Measurements from ENCODE around the gene CENPX. TPM values are rescaled to one million over a fixed set of nuclear protein-coding genes. Genes with fewer than 3 reads are reported as not detected.

The CENPX gene
- total RNA-seq, 2 experiments from 2014 or later, result 57.3 to 73.0 TPM

DNA sequence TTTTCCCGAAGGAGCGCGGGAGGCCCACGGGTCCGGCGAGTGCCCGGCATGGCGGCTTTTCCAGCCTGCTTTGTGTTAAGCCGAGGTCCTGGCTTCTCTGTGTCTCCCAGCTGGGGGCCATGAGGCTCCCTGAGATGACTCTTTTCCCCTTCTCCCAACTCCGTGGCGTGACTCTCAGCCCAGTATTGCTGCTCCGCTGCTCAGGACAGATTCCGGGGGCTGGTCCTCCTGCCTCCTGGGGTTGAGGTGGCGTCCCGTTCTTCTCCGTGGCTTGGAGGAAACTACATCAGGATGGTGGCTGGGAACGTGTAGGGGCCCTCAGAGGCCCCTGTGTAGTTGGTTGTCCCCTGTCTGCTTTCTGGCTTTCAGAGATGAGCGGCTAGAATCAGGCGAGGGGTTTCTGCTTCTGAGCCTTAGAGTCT is 30.0 kb upstream of the CENPX start:
- ChIA-PET CTCF (interaction anchor here (0.9 to 2.6 kb wide), 4 partner anchors 12 to 93 kb away, joined by 3 to 7 read pairs (median 4); partner anchors contain the start of gene DCXR), POLR2A (interaction anchor here (0.6 kb wide), 1 partner anchor 15 kb away, joined by 3 read pairs; the partner anchor contains the start of gene DCXR)
- Mint-ChIP-seq H3K9me3 (no peaks in the 10 kb centered on the region), H3K4me1 (peaks cover 23% of the 10 kb centered on the region), H3K27ac (peak overlapping the region; percentile 69), H3K36me3 (ENCODE audit: low read depth) (peaks cover 3% of the 10 kb centered on the region), H3K4me3 (peak overlapping the region; percentile 83), H3K27me3 (no peaks in the 10 kb centered on the region)
- DNase-seq, result no peak

DNA sequence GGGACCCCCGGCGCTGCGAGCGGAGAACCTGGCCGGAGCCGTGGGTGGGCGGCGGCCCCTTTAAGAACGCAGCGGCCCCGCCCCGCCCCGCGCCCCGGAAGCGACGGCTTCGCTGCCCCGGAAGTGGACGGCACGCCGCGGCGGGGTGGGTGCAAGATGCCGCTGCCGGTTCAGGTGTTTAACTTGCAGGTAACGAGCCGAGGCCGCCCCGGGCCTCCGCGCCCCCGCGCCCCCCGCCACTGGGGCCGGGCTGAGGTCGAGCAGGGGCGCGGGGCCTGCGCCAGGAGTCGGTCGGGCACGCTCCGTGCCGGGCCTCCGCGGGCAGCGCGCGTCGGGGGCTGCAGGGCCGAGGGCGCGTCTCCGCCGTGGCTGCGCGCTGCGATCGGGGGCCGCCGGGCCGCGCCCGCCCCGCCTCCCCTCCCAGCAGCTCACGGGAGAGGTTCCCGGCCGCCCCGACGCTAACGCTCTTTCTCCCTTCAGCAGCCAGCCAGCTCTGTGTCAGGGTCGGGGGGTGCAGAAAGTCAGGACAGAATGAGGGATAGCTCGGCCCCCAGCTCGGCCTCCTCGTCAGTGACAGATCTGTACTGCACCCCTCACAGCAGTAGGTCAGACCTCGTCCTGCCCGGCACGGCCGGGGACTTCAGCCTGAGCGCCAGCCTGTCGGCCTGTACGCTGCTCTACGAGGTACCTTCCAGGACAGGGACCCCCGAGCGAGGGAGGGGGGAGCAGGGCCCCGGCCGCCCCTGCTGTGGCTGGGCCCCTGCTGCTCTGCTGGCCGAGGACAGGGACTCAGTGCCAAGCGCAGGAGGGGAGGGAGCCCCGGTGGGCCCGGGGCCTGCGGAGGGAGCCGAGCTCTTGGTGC is 29.3 kb upstream of the CENPX start, which contains the start of the genes GPS1 and RFNG:
GPS1 (plus strand) TSS at position 123 of the 862 bp plus-strand sequence; CDS start at position 157, 34 bp downstream.
RFNG (minus strand) TSS at position 36 of the 862 bp plus-strand sequence. CDS start 45 bp downstream, outside the sequence.
- peaks cover 23% of the 10 kb centered on the region for H3K4me1 Mint-ChIP-seq
- peak; percentile 84 for DNase-seq
- peak within 1 kb of the TSS; percentile 93 for H3K27ac Mint-ChIP-seq
- ChIA-PET POLR2A (interaction anchor here (0.6 kb wide), 1 partner anchor 14 kb away, joined by 3 read pairs; the partner anchor contains the start of gene DCXR), CTCF (interaction anchor here (0.9 to 2.6 kb wide), 4 partner anchors 12 to 93 kb away, joined by 3 to 7 read pairs (median 4); partner anchors contain the start of gene DCXR)
- no peaks in the 10 kb centered on the region for H3K27me3 Mint-ChIP-seq
- peak within 1 kb of the TSS; percentile 83 for H3K4me3 Mint-ChIP-seq
- no peaks in the 10 kb centered on the region for H3K9me3 Mint-ChIP-seq
- peaks cover 5% of the 10 kb centered on the region for H3K36me3 Mint-ChIP-seq (ENCODE audit: low read depth)

DNA sequence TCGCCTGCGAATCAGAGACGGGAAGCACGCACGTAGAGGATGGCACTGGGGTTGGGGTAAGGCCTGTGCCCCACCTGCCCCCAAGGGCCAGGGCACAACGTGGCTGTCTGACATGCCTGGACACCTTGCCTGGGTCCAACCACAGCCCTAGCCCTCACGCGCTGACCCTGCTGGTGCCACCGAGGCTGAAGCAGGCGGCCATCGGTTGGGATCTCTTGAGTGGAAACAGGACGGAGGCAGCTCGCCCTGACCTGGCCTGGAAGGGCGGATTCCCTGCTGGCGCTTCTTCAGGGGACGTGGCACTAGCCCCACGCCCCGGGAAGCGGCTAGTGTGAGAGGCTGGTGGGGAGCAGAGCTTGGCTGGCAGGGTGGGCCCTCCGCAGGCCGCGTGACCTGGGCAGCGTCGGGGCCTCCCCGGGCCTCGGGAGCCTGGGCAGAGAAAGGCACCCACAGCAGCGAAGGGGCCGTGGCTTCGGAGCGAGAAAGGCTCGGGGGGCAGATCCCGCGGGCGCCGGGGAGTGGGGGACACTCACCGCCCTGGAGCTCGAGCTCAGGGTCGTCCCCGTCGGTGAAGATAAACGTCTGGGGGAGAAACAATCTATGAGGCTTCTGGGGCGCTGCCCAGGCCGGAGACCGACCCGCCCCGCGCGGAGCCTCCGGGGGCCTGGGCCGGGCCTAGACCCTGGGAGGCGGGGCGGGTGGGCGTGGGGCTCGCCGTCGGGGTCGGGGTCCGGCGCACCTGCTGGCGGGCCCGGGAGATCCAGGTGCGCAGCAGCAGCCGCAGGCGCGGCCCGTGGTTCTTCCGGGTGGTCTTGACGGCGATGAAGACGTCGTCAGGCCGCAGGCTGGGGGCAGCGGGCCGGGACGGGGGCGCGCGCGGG is 28.3 kb upstream of the CENPX start:
- H3K9me3 Mint-ChIP-seq, result no peaks in the 10 kb centered on the region
- H3K27ac Mint-ChIP-seq, result peak overlapping the region; percentile 93
- ChIA-PET CTCF (interaction anchor here (0.5 to 2.3 kb wide), 6 partner anchors 10 to 135 kb away, joined by 3 to 14 read pairs (median 4); partner anchors contain the start of gene DCXR), POLR2A (no interaction called here)
- no peaks in the 10 kb centered on the region for H3K27me3 Mint-ChIP-seq
- H3K4me1 Mint-ChIP-seq, result peaks cover 23% of the 10 kb centered on the region
- DNase-seq, result no peak
- peaks cover 5% of the 10 kb centered on the region for H3K36me3 Mint-ChIP-seq (ENCODE audit: low read depth)
- H3K4me3 Mint-ChIP-seq, result peak overlapping the region; percentile 82

GRCh38 chr17:82050152-82050760 is 27.6 kb upstream of the CENPX start:
- ChIA-PET POLR2A (no interaction called here), CTCF (interaction anchor here (0.5 to 2.3 kb wide), 5 partner anchors 9 to 135 kb away, joined by 3 to 14 read pairs (median 4); partner anchors contain the start of gene DCXR)
- H3K36me3 Mint-ChIP-seq (ENCODE audit: low read depth), result peaks cover 5% of the 10 kb centered on the region
- H3K4me3 Mint-ChIP-seq, result peak overlapping the region; percentile 82
- no peaks in the 10 kb centered on the region for H3K27me3 Mint-ChIP-seq
- DNase-seq, result no peak
- H3K9me3 Mint-ChIP-seq, result no peaks in the 10 kb centered on the region
- peaks cover 23% of the 10 kb centered on the region for H3K4me1 Mint-ChIP-seq
- H3K27ac Mint-ChIP-seq, result peak overlapping the region; percentile 93

DNA sequence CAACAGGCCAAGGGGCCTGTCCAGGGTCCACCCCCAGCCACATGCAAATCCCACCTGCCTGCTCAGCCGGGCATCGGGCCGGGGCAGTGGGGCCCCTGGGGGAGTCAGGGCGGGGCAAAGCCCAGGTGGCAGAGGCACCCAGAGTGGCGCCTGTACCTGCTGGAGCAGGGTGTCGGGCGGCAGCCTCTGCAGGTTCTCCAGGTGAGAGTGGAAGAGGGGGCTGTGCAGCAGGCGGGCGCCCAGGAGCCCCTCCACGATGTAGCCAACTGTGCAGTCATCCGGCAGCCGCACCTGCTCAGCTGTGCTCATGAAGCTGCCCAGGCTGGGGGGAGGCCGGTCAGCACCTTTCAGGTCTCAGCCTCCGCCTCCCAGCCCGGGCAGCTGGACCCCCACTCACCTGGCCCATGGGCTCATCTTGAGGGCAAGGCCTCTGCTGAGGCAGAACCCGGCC is 26.9 kb upstream of the CENPX start:
- no peak for DNase-seq
- Mint-ChIP-seq H3K27ac (no peak overlapping the region), H3K4me1 (peaks cover 23% of the 10 kb centered on the region), H3K27me3 (no peaks in the 10 kb centered on the region), H3K9me3 (no peaks in the 10 kb centered on the region), H3K4me3 (no peak overlapping the region), H3K36me3 (ENCODE audit: low read depth) (peaks cover 3% of the 10 kb centered on the region)
- ChIA-PET CTCF (interaction anchor here (1.5 to 2.3 kb wide), 3 partner anchors 9 to 19 kb away, joined by 4 to 14 read pairs (median 7); partner anchors contain the start of gene DCXR), POLR2A (no interaction called here)

- H3K9me3 Mint-ChIP-seq, result no peaks in the 10 kb centered on the region
- no peak overlapping the region for H3K4me3 Mint-ChIP-seq
- CTCF ChIA-PET, result interaction anchor here (2.3 kb wide), 1 partner anchor 11 kb away, joined by 14 read pairs; the partner anchor contains the start of gene DCXR
- peaks cover 3% of the 10 kb centered on the region for H3K36me3 Mint-ChIP-seq (ENCODE audit: low read depth)
- H3K27me3 Mint-ChIP-seq, result no peaks in the 10 kb centered on the region
- peaks cover 23% of the 10 kb centered on the region for H3K4me1 Mint-ChIP-seq
- POLR2A ChIA-PET, result no interaction called here
- no peak for DNase-seq
- no peak overlapping the region for H3K27ac Mint-ChIP-seq
Measured at GRCh38 chr17:82049106-82049505, 26.4 kb upstream of the CENPX start.

- no peak overlapping the region for H3K4me3 Mint-ChIP-seq
- H3K27me3 Mint-ChIP-seq, result no peaks in the 10 kb centered on the region
- CTCF ChIA-PET, result interaction anchor here (0.9 kb wide), 1 partner anchor 11 kb away, joined by 4 read pairs; the partner anchor contains the start of gene DCXR
- peaks cover 21% of the 10 kb centered on the region for H3K4me1 Mint-ChIP-seq
- H3K36me3 Mint-ChIP-seq (ENCODE audit: low read depth), result peaks cover 3% of the 10 kb centered on the region
- no peak for DNase-seq
- H3K27ac Mint-ChIP-seq, result no peak overlapping the region
- POLR2A ChIA-PET, result no interaction called here
- no peaks in the 10 kb centered on the region for H3K9me3 Mint-ChIP-seq
Measured at GRCh38 chr17:82048571-82048971, 25.9 kb upstream of the CENPX start.

DNA sequence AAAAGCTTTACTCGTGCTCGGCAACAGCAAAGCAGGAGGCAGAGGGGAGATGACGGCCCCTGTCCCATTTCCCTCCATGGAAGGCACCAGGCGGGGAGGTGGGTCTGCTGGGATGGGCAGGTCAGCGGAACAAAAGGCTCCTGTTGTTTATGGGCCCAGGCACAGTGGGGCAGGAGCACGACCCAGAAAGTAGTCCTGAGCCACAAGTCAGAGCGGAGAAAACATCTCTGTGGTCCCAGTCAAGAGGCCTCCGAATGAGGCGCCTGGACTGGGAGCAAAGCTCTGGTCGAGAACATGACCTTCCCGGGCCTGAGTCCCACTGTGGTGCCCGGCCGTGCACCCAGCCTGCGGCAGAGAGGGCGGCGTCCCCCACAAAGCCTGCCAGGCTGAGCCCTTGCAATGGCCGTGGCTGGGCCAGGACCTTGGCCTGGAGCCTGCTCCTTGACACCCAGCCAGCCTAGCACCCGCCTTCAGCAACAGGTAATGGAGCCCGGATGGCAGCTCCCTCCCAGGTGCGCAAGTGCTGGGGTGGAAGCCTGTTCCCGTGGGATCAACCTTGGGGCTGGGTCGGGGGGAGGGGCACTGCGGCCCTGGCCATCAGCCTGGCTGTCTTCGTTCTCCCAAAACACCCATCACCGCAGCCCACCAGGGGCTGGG is 25.4 kb upstream of the CENPX start:
- ChIA-PET POLR2A (no interaction called here), CTCF (interaction anchor here (0.9 to 1.0 kb wide), 2 partner anchors 10 to 17 kb away, joined by 3 to 4 read pairs; partner anchors contain the start of gene DCXR)
- H3K27me3 Mint-ChIP-seq, result no peaks in the 10 kb centered on the region
- peaks cover 16% of the 10 kb centered on the region for H3K4me1 Mint-ChIP-seq
- peaks cover 3% of the 10 kb centered on the region for H3K36me3 Mint-ChIP-seq (ENCODE audit: low read depth)
- no peak overlapping the region for H3K4me3 Mint-ChIP-seq
- DNase-seq, result no peak
- H3K27ac Mint-ChIP-seq, result no peak overlapping the region
- H3K9me3 Mint-ChIP-seq, result no peaks in the 10 kb centered on the region

DNA sequence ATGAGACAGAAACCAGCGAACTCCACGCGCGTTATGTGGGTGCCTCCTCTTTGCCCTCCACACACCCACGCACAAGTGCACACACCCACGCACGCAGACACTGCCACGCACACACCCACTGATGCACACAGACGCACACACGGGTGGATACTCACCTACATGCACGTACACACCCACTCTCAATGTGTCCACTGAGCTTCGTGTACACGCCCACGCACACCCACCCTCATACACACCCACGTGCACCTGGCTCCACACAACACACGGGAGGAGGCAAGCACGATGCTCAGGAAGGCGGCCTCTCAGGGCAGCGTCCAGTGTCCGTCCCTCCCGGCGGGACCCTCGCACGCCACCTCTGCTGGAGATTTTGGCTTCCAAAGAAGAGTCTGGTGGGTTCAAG is 24.7 kb upstream of the CENPX start:
- CTCF ChIA-PET, result interaction anchor here (1.0 kb wide), 1 partner anchor 17 kb away, joined by 3 read pairs; no protein-coding TSS in a partner anchor
- no peak overlapping the region for H3K4me3 Mint-ChIP-seq
- H3K27ac Mint-ChIP-seq, result no peak overlapping the region
- no peak for DNase-seq
- no peaks in the 10 kb centered on the region for H3K27me3 Mint-ChIP-seq
- H3K4me1 Mint-ChIP-seq, result peaks cover 11% of the 10 kb centered on the region
- H3K9me3 Mint-ChIP-seq, result no peaks in the 10 kb centered on the region
- peaks cover 3% of the 10 kb centered on the region for H3K36me3 Mint-ChIP-seq (ENCODE audit: low read depth)
- POLR2A ChIA-PET, result no interaction called here

DNA sequence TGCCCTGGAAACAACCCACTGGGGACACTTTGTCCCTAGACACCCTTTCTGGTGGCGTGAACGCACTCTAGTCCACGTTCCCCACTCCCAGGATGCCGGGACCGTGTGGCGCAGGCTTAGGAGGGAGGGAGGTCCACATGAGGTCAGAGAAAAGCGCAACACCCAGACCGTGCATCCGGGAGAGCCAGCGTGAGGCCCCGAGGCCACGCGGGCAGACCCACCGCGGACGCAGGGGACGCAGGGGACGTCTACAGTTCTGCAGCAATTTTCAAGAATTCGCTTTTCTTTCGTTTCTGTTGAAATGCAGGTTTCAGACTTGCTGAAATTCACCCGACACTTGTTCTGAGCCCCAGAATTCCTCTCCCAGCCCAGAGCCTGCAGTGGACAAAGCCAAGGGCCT is 24.2 kb upstream of the CENPX start:
- H3K4me3 Mint-ChIP-seq, result no peak overlapping the region
- no peaks in the 10 kb centered on the region for H3K9me3 Mint-ChIP-seq
- peaks cover 3% of the 10 kb centered on the region for H3K36me3 Mint-ChIP-seq (ENCODE audit: low read depth)
- H3K27ac Mint-ChIP-seq, result no peak overlapping the region
- ChIA-PET CTCF (no interaction called here), POLR2A (no interaction called here)
- no peak for DNase-seq
- no peaks in the 10 kb centered on the region for H3K27me3 Mint-ChIP-seq
- peaks cover 11% of the 10 kb centered on the region for H3K4me1 Mint-ChIP-seq

GRCh38 chr17:82045936-82046484 is 23.3 kb upstream of the CENPX start:
- POLR2A ChIA-PET, result no interaction called here
- no peaks in the 10 kb centered on the region for H3K9me3 Mint-ChIP-seq
- H3K4me1 Mint-ChIP-seq, result peaks cover 11% of the 10 kb centered on the region
- CTCF ChIA-PET, result no interaction called here
- no peak overlapping the region for H3K4me3 Mint-ChIP-seq
- peaks cover 3% of the 10 kb centered on the region for H3K36me3 Mint-ChIP-seq (ENCODE audit: low read depth)
- H3K27ac Mint-ChIP-seq, result no peak overlapping the region
- H3K27me3 Mint-ChIP-seq, result no peaks in the 10 kb centered on the region
- no peak for DNase-seq
